Adrenal gland (tissue), 12 donors: ENCODE results near the gene CARD16. TPM values are rescaled to one million over a fixed set of nuclear protein-coding genes. Genes with fewer than 3 reads are reported as not detected.

Experiments
- DNase-seq, 7 donors: peaks; one replicate each; pipeline ENCODE4 v3.0.0-alpha.2; 2019 to 2020
- H3K27ac ChIP-seq, 5 donors: fragments of 200-600 bp; sonication (generic) in 4 of 5; 1 replicate in 3 of 5; 2 replicates in 2 of 5; pipeline versions ENCODE4 v1.5.1 to v1.8.0; 2016 to 2020; ENCODE audit warnings: mild to moderate bottlenecking in 1 of 5
- H3K27me3 ChIP-seq: fragments of 200-600 bp; 2 replicates; pipeline ENCODE4 v1.8.0; 2021
- H3K36me3 ChIP-seq, 2 donors: fragments of 200-600 bp; replicated peaks in 1 of 2; 1 replicate in 1 of 2; 2 replicates in 1 of 2; pipeline versions ENCODE4 v1.5.1 to v1.8.0; 2018 to 2022
- H3K4me1 ChIP-seq, 2 donors: fragments of 200-600 bp; replicated peaks in 1 of 2; 1 replicate in 1 of 2; 2 replicates in 1 of 2; pipeline versions ENCODE4 v1.5.1 to v1.8.0; 2018 to 2021
- H3K4me3 ChIP-seq, 4 donors: fragments of 200-600 bp; sonication (generic) in 3 of 4; one replicate each; pipeline ENCODE4 v1.5.1; 2016 to 2018
- H3K9me3 ChIP-seq, 3 donors: fragments of 200-600 bp; sonication (generic) in 1 of 3; replicated peaks in 1 of 3; 1 replicate in 2 of 3; 2 replicates in 1 of 3; pipeline versions ENCODE4 v1.5.1 to v1.8.0; 2016 to 2021
- POLR2A ChIP-seq, 2 donors: fragments of 450-650 bp; IDR thresholded peaks; one replicate each; pipeline ENCODE4 v1.6.1; 2017; ENCODE audit warnings: antibody characterized with exemption in 2 of 2, mild to moderate bottlenecking in 2 of 2, moderate library complexity in 1 of 2
- WGBS, 4 donors: extraction: QIAGEN DNeasy Blood & Tissue Kit in 2 of 4; methylation state at CpG; one replicate each; pipeline versions ENCODE4 v1.1.5 to v1.1.7; 2013 to 2017; 5-methylcytosine and 5-hydroxymethylcytosine counted together
- intact Hi-C, 2 donors: fragments of 100-400 bp; cut with DNase I; formaldehyde crosslinking; loops; one replicate each; pipeline versions ENCODE4 v1.14.1 to v1.15.0; 2022 to 2023
- polyA plus RNA-seq, 3 donors: library from polyadenylated mRNA; stranded (reverse); fragments of 200-250 nt in 2 of 3; fragments of 350-450 nt in 1 of 3; fragmentation: Illumina TruSeq in 1 of 3; extraction: RNeasy Lipid Tissue Mini Kit (QIAGEN cat#74804) in 1 of 3; gene quantifications; one replicate each; pipeline ENCODE4 v1.2.3, GENCODE V29; 2013 to 2014
- total RNA-seq, 9 donors: library from RNA; depleted of rRNA in 4 of 9; stranded (reverse); fragments of >200 nt in 4 of 9; fragments of 120-200 nt in 1 of 9; fragmentation: NEBNext Ultra II Directional in 1 of 9; extraction: Animal tissue kit (Norgen Biotek cat#: 25700) in 1 of 9; gene quantifications; one replicate each; pipeline versions ENCODE4 v1.1.0 to v1.2.4, GENCODE V29; 2013 to 2023
- TF ChIP-seq, protein P1 (sequence below), 6 experiments: fragments of 450-650 bp in 4 of 6; fragments of 200-600 bp in 2 of 6; sonication (generic) in 1 of 6; IDR thresholded peaks; 1 replicate in 5 of 6; 2 replicates in 1 of 6; pipeline versions ENCODE4 v1.5.1 to v1.8.0; 2016 to 2021; ENCODE audit warnings: antibody characterized with exemption in 6 of 6, mild to moderate bottlenecking in 2 of 6, moderate library complexity in 1 of 6
- donor health status: healthy with polysubstance abuse.
- donor health status: Bipolar disorder and iron deficiency.
- donor health status: DM: yes; HTN: yes; CAD: no.
- donor health status: DM: no; HTN: no; CAD: no.
- donor health status: DM: no; HTN: no; CAD: no.
- donor health status: DM: yes; HTN: yes; CAD: no.

The CARD16 gene
- total and polyA plus RNA-seq, 12 donors = 3.3 to 48.6 (median 12.2) TPM; not detected in 1

DNA sequence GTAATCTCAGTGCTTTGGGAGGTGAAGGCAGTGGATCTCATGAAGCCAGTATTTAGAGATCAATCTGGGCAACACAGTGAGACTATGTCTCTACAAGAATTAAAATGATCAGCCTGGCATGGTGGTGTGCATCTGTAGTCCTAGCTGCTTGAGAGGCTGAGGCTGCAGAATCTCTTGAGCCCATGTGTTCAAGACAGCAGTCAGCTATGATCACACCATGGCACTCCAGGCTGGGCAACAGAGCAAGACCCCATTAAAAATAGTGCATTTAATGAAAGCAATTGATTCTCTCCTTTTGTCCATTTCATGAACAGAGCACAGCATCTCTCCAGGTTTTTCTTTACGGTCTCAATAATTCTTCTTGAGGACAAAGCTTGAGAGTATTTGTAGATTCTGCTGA lies 11.3 kb upstream of the CARD16 start:
- WGBS, 4 donors = 81 to 94% (median 85%) methylated on average over 1 of the region's 1 CpG
- H3K4me3 ChIP-seq = no peak overlapping the region
- no peak overlapping the region for H3K27ac ChIP-seq
- H3K27me3 ChIP-seq = no peaks in the 10 kb centered on the region
- no peaks in the 10 kb centered on the region for H3K36me3 ChIP-seq
- H3K9me3 ChIP-seq = no peaks in the 10 kb centered on the region
- no peaks in the 10 kb centered on the region for H3K4me1 ChIP-seq
- TF ChIP-seq POLR2A (IDR thresholded peaks at IDR 0.05) = no peak
- TF ChIP-seq, protein P1, sequence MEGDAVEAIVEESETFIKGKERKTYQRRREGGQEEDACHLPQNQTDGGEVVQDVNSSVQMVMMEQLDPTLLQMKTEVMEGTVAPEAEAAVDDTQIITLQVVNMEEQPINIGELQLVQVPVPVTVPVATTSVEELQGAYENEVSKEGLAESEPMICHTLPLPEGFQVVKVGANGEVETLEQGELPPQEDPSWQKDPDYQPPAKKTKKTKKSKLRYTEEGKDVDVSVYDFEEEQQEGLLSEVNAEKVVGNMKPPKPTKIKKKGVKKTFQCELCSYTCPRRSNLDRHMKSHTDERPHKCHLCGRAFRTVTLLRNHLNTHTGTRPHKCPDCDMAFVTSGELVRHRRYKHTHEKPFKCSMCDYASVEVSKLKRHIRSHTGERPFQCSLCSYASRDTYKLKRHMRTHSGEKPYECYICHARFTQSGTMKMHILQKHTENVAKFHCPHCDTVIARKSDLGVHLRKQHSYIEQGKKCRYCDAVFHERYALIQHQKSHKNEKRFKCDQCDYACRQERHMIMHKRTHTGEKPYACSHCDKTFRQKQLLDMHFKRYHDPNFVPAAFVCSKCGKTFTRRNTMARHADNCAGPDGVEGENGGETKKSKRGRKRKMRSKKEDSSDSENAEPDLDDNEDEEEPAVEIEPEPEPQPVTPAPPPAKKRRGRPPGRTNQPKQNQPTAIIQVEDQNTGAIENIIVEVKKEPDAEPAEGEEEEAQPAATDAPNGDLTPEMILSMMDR (IDR thresholded peaks at IDR 0.05) = no peak
- DNase-seq = no peak
- intact Hi-C loops = no loop called here

DNA sequence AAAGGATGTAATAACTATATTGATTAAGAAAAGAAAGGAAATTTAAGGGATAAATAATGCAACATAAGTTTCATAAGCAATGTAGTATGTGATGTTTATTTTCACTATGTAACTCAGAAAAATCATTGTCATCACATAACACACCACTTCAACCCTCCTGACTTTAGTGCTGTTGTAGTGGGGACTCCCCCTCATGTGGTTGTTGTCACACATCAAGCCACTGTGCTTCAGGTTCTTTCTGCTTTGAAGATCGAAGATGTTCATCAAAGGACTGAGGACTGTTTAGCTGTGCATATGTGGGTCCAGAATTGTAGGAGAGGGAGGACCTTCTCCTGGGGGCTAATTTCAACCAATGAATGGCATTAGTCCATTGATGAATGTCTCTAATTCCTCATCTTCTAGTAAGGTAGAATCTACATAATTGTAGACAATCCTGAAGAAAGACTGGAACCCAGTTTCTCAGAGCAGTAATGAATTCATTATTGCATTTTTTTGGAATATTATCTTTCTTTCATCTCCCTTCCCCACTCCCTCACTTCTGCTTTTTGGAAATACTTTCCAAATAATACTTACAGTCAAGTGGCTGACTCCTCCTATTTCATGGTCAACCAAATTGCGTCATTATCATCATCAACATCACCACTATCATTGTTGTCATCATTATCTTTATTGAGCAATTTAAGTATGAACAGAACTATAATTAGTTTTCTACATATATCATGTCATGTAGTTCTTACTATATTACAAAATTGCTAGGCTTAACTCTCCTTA lies 9.8 kb upstream of the CARD16 start:
- Histone ChIP-seq H3K27ac (no peak overlapping the region), H3K27me3 (no peaks in the 10 kb centered on the region), H3K4me1 (no peaks in the 10 kb centered on the region), H3K36me3 (no peaks in the 10 kb centered on the region), H3K9me3 (no peaks in the 10 kb centered on the region), H3K4me3 (no peak overlapping the region)
- 31 to 78% (median 57%) methylated on average over 2 of the region's 2 CpGs for WGBS, 4 donors
- TF ChIP-seq POLR2A (IDR thresholded peaks at IDR 0.05) = no peak
- TF ChIP-seq, protein P1 (IDR thresholded peaks at IDR 0.05) = no peak
- DNase-seq = no peak
- intact Hi-C loops = no loop called here

DNA sequence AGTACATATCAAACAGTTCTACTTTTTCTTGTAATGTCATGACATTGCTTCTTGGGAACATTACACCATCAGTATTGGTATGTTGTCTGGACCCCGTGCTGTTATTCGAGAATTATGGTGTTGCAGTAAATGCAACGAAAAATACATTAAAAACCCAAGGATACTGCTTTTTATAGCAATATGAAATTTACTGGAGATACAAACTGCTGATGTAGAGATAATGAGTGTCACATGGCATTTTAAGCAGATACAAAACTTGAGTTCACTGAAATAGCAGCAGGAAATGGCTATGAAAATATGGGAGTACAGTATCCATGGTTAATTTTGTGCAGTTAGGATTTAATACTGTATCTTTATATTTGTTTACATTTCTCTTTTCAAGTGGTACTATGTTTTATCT lies 7.4 kb upstream of the CARD16 start:
- Histone ChIP-seq H3K27me3 (no peaks in the 10 kb centered on the region), H3K4me3 (no peak overlapping the region), H3K27ac (no peak overlapping the region), H3K9me3 (no peaks in the 10 kb centered on the region), H3K4me1 (no peaks in the 10 kb centered on the region), H3K36me3 (no peaks in the 10 kb centered on the region)
- intact Hi-C loops = no loop called here
- TF ChIP-seq, protein P1 (IDR thresholded peaks at IDR 0.05) = no peak
- no peak for TF ChIP-seq POLR2A (IDR thresholded peaks at IDR 0.05)
- no peak for DNase-seq
- 68 to 73% (median 70%) methylated on average over 3 of the region's 3 CpGs for WGBS, 4 donors

DNA sequence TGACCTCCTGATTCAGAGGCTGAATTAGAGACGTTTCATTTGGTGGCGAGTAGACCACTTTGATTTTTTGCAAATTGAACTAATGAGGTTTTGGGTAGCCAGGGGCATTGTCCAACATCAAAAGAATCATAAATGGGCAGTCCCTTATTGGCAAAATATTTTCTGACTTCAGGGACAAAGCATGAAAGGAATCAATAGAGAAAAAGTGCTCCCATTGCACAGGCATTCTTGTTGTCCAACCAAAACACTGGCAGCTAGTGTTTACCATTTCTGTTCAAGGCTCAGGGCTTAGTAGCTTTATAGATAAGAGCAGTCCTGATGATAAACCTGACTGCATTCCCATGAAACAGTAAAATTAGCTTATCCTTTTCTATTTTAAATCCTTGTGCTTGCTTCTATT lies 6.4 kb upstream of the CARD16 start:
- 65 to 85% (median 81%) methylated on average over 2 of the region's 2 CpGs for WGBS, 4 donors
- no peak overlapping the region for H3K4me3 ChIP-seq

More for the DNA sequence above, 6.4 kb upstream of the CARD16 start:
- intact Hi-C loops = no loop called here
- H3K27ac ChIP-seq = no peak overlapping the region
- no peak for DNase-seq
- no peaks in the 10 kb centered on the region for H3K4me1 ChIP-seq
- no peaks in the 10 kb centered on the region for H3K36me3 ChIP-seq
- no peak for TF ChIP-seq POLR2A (IDR thresholded peaks at IDR 0.05)
- TF ChIP-seq, protein P1 (IDR thresholded peaks at IDR 0.05) = no peak
- H3K9me3 ChIP-seq = no peaks in the 10 kb centered on the region
- H3K27me3 ChIP-seq = no peaks in the 10 kb centered on the region
